ENCODE measurements around the gene RSAD2.

The RSAD2 gene

DNA sequence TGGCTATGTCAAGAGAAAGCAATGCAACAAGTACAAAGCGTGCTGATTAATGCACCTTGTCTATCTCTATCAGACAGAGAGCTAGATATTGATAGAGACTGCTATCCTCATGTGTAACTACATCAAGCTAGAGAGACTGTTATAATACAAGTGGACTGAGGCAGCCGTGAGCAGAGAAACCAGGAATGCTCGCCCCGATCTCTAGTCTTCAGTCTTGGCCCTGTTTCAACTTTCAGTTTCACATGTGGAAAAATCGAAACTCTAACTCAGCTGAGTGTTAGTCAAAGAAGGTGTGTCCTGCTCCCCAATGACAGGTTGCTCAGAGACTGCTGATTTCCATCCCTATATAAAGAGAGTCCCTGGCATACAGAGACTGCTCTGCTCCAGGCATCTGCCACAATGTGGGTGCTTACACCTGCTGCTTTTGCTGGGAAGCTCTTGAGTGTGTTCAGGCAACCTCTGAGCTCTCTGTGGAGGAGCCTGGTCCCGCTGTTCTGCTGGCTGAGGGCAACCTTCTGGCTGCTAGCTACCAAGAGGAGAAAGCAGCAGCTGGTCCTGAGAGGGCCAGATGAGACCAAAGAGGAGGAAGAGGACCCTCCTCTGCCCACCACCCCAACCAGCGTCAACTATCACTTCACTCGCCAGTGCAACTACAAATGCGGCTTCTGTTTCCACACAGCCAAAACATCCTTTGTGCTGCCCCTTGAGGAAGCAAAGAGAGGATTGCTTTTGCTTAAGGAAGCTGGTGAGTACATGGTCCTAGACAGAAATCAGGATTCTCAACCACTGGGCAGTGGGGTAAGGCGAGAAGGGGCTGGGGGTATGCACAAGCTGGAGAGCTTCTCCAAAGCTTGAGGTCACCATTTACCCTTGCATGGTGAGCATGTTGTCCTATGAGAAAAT, at the start of gene RSAD2:
Gene RSAD2, plus strand, starts transcription at position 376 of the 903 bp plus-strand sequence. Its CDS starts 24 bp downstream, at position 400.
- no peak for TF ChIP-seq CTCF (IDR thresholded peaks at IDR 0.05)
- Histone ChIP-seq H3K36me3 (ENCODE audit: control insufficient read depth, insufficient read depth, low read length) (no peaks in the 10 kb centered on the region), H3K4me3 (ENCODE audit: low read depth, low read length) (peak within 1 kb of the TSS; percentile 45), H3K27ac (peak within 1 kb of the TSS; percentile 30), H3K79me2 (no peaks in the 10 kb centered on the region), H3K4me2 (ENCODE audit: low read length) (peak within 1 kb of the TSS; percentile 64), H3K9me3 (ENCODE audit: control insufficient read depth, low read length) (no peaks in the 10 kb centered on the region), H3K4me1 (peaks cover 4% of the 10 kb centered on the region), H2AFZ (peak within 1 kb of the TSS; percentile 51), H3K9ac (no peak within 1 kb of the TSS), H3K27me3 (ENCODE audit: control insufficient read depth, insufficient read depth, low read length) (no peaks in the 10 kb centered on the region)

DNA sequence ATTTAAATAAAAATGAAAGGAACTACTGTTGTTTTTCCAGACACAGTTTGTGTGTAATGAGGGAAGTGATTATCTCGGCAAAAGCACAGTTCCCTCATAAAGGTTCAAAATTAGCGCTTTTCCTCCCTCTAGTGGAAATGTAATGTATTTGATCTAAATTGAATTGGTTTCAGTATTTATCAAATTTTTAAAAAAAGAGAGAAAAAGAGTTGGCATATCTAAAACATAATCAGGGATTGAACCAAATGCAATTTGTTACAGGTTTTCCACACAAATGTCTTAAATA, 49.3 kb upstream of the RSAD2 start:
- Histone ChIP-seq H2AFZ (peak overlapping the region; percentile 61), H3K4me1 (no peaks in the 10 kb centered on the region), H3K36me3 (ENCODE audit: control insufficient read depth, insufficient read depth, low read length) (no peaks in the 10 kb centered on the region), H3K4me2 (ENCODE audit: low read length) (no peak overlapping the region), H3K27me3 (ENCODE audit: control insufficient read depth, insufficient read depth, low read length) (no peaks in the 10 kb centered on the region), H3K9me3 (ENCODE audit: control insufficient read depth, low read length) (no peaks in the 10 kb centered on the region), H3K27ac (no peak overlapping the region), H3K9ac (no peak overlapping the region), H3K79me2 (no peaks in the 10 kb centered on the region), H3K4me3 (ENCODE audit: low read depth, low read length) (no peak overlapping the region)
- TF ChIP-seq CTCF (IDR thresholded peaks at IDR 0.05) = peak; percentile 28

GRCh38 chr2:6831229-6831628, 46.3 kb upstream of the RSAD2 start:
- TF ChIP-seq CTCF (IDR thresholded peaks at IDR 0.05) = no peak
- H3K9me3 ChIP-seq (ENCODE audit: control insufficient read depth, low read length) = no peaks in the 10 kb centered on the region
- H3K4me3 ChIP-seq (ENCODE audit: low read depth, low read length) = no peak overlapping the region

DNA sequence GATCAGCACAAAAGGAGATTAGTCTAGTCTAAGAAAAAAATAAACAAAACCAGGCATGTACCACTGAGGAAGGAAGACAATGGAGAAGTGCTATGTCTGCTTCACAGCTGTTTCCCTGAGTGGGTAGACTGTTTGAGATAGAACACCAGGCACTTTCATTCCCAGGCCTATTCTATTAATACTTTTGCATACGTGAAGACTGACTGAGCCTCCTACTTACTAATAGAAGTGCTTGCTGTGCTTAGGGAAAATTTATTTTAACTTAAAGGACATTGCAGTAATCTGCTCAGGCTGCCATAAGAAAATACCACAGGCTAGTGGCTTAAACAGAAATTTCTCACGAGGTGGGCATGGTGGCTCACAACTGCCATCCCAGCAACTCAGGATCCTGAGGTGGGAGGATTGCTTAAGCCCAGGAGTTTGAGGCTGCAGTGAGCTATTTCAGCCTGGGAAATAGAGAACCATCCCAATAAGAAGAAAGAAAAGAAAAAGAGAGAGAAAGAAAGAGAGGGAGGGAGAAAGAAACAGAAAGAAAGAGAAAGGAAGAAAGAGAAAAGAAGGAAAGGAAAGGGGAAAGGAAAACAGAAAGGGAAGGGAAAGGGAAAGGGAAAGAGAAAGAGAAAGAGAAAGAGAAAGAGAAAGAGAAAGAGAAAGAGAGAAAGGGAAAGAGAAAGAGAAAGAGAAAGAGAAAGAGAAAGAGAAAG, 44.8 kb upstream of the RSAD2 start:
- Histone ChIP-seq H3K9me3 (ENCODE audit: control insufficient read depth, low read length) (no peaks in the 10 kb centered on the region), H3K9ac (no peak overlapping the region), H2AFZ (no peak overlapping the region), H3K4me1 (no peaks in the 10 kb centered on the region), H3K4me3 (ENCODE audit: low read depth, low read length) (no peak overlapping the region), H3K27ac (no peak overlapping the region), H3K79me2 (no peaks in the 10 kb centered on the region), H3K36me3 (ENCODE audit: control insufficient read depth, insufficient read depth, low read length) (no peaks in the 10 kb centered on the region), H3K4me2 (ENCODE audit: low read length) (no peak overlapping the region), H3K27me3 (ENCODE audit: control insufficient read depth, insufficient read depth, low read length) (no peaks in the 10 kb centered on the region)
- TF ChIP-seq CTCF (IDR thresholded peaks at IDR 0.05) = no peak

More at GRCh38 chr2:6831229-6831628, 46.3 kb upstream of the RSAD2 start:
- Histone ChIP-seq H3K9ac (no peak overlapping the region), H3K4me1 (no peaks in the 10 kb centered on the region), H3K4me2 (ENCODE audit: low read length) (no peak overlapping the region), H3K27me3 (ENCODE audit: control insufficient read depth, insufficient read depth, low read length) (no peaks in the 10 kb centered on the region), H2AFZ (no peak overlapping the region), H3K36me3 (ENCODE audit: control insufficient read depth, insufficient read depth, low read length) (no peaks in the 10 kb centered on the region), H3K27ac (no peak overlapping the region), H3K79me2 (no peaks in the 10 kb centered on the region)

Measured in parathyroid adenoma (tissue), 2 donors.